ENCODE results near the gene OTUD4. TPM values are rescaled to one million over a fixed set of nuclear protein-coding genes. Genes with fewer than 3 reads are reported as not detected.
A peak's percentile ranks its signal among the peaks of the same experiment; 100 is the strongest.

Gene OTUD4
- total RNA-seq, 4 donors from 2014 or later, result 27.3 to 53.1 (median 39.1) TPM

DNA sequence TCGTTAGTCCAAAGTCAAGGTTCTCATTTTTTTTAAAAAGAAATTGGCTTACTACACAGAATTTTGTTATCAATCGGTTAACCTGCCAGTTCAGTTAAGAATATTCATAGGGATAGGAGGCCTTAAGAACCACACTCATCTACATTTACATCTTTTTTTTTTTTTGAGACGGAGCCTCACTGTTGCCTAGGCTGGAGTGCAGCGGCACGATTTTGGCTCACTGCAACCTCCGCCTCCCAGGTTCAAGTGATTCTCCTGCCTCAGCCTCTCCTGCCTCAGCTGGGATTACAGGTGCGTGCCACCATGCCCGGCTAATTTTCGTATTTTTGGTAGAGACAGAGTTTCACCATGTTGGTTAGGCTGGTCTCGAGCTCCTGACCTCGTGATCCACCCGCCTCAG is 48.5 kb downstream of the OTUD4 start:
- Histone ChIP-seq H3K4me1 (peaks cover 0 to 11% (median 0%) of the 10 kb centered on the region in 3 donors), H3K27ac (no peak overlapping the region), H3K27me3 (no peaks in the 10 kb centered on the region), H3K9me3 (no peaks in the 10 kb centered on the region), H3K4me3 (no peak overlapping the region), H3K36me3 (peaks cover 0 to 37% of the 10 kb centered on the region in 2 donors)
- WGBS, 2 donors (ENCODE audit: low coverage in 1 of 2), result 86 to 90% methylated on average over 4 to 10 of the region's 12 CpGs
- ATAC-seq, result no peak
- TF ChIP-seq, protein P1, sequence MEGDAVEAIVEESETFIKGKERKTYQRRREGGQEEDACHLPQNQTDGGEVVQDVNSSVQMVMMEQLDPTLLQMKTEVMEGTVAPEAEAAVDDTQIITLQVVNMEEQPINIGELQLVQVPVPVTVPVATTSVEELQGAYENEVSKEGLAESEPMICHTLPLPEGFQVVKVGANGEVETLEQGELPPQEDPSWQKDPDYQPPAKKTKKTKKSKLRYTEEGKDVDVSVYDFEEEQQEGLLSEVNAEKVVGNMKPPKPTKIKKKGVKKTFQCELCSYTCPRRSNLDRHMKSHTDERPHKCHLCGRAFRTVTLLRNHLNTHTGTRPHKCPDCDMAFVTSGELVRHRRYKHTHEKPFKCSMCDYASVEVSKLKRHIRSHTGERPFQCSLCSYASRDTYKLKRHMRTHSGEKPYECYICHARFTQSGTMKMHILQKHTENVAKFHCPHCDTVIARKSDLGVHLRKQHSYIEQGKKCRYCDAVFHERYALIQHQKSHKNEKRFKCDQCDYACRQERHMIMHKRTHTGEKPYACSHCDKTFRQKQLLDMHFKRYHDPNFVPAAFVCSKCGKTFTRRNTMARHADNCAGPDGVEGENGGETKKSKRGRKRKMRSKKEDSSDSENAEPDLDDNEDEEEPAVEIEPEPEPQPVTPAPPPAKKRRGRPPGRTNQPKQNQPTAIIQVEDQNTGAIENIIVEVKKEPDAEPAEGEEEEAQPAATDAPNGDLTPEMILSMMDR (IDR thresholded peaks at IDR 0.05), result no peak
- TF ChIP-seq EP300 (IDR thresholded peaks at IDR 0.05) (no peak), POLR2A (IDR thresholded peaks at IDR 0.05) (no peak), POLR2AphosphoS5 (IDR thresholded peaks at IDR 0.05) (no peak)

DNA sequence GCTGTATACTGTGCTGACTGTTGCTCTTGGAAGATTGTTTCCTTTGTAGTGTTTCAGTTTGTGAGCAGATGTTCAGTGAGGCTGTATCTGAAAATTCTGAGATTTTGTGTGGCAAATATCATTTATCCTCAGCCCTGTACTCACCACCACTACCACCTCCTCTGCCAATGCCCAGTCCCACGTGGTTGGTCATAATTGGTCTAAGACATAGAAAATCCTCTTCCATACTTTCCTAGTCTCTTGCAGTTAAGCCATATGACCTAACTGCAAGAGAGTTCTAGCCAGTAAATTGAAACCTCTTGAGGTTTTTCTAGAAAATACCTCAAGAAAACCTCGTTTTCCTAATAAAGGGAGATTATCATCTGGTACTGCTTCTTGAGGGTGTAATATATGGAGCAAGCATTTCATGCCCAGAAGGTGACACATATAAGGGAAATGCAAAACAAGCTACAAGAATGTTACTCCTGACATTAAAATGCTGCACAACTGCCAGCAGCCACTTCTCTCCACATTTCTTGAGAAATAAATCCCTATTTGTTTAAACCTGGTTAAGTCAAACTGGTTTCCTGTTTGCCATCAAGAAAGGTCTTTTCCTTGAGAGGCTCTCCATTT is 49.5 kb downstream of the OTUD4 start:
- Histone ChIP-seq H3K27ac (peak overlapping the region in 1 of 4 donors; percentile 30), H3K9me3 (no peaks in the 10 kb centered on the region), H3K4me1 (peaks cover 0 to 11% (median 0%) of the 10 kb centered on the region in 3 donors), H3K27me3 (no peaks in the 10 kb centered on the region), H3K36me3 (peaks cover 0 to 45% of the 10 kb centered on the region in 2 donors), H3K4me3 (no peak overlapping the region)
- 61 to 88% methylated on average over 1 to 2 of the region's 2 CpGs for WGBS, 2 donors (ENCODE audit: low coverage in 1 of 2)
- peak; percentile 34 for TF ChIP-seq POLR2AphosphoS5 (IDR thresholded peaks at IDR 0.05)
- TF ChIP-seq, protein P1 (IDR thresholded peaks at IDR 0.05), result no peak
- ATAC-seq, result no peak

DNA sequence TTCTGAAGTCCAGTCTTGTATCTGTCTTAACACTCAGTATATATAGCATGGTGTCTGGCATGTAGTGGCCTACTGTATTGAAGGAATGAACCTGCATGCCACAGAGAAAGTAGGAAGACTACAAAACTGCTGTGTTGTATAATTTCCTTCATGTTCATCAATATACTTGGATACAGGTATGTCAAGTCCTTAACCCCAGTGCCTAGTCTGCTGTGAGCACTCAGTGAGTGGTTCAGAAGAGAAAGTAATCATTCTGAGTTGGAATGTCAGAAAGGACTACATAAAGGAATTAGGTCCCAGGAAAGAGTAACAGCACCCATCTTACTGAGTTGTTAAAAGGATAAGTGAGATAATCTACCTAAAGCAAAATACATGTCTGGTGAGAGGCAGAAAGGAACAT is 50.3 kb downstream of the OTUD4 start:
- peaks cover 0 to 11% (median 0%) of the 10 kb centered on the region in 3 donors for H3K4me1 ChIP-seq
- TF ChIP-seq POLR2AphosphoS5 (IDR thresholded peaks at IDR 0.05), result no peak
- TF ChIP-seq, protein P1 (IDR thresholded peaks at IDR 0.05), result no peak
- TF ChIP-seq POLR2A (IDR thresholded peaks at IDR 0.05), result no peak
- no peak for TF ChIP-seq EP300 (IDR thresholded peaks at IDR 0.05)
- no peak for ATAC-seq
- peak overlapping the region in 1 of 4 donors; percentile 9 for H3K27ac ChIP-seq
- H3K9me3 ChIP-seq, result no peaks in the 10 kb centered on the region
- H3K36me3 ChIP-seq, result peaks cover 0 to 53% of the 10 kb centered on the region in 2 donors
- no peaks in the 10 kb centered on the region for H3K27me3 ChIP-seq
- no peak overlapping the region for H3K4me3 ChIP-seq

DNA sequence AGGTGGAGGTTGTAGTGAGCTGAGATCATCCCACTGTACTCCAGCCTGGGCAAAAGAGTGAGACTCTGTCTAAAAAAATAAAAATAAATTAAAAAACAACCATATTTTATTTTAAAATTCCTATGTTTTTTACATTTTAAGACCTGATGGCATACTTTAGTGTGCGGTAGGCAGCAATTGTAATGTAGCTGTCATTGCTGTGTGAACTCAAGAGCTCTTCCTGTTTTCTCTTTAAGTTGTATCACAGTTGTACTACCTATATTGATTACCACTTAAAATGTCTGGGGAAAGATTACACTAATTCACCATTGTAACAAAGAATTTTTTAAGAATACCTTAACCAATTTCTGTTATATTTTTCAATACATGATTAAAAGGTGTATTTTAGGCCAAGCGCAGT is 55.0 kb downstream of the OTUD4 start:
- H3K27ac ChIP-seq, result no peak overlapping the region
- ATAC-seq, result no peak
- H3K27me3 ChIP-seq, result no peaks in the 10 kb centered on the region
- H3K36me3 ChIP-seq, result peaks cover 0 to 94% of the 10 kb centered on the region in 2 donors
- no peak overlapping the region for H3K4me3 ChIP-seq
- no peaks in the 10 kb centered on the region for H3K9me3 ChIP-seq
- TF ChIP-seq POLR2AphosphoS5 (IDR thresholded peaks at IDR 0.05), result no peak
- TF ChIP-seq, protein P1 (IDR thresholded peaks at IDR 0.05), result no peak
- no peak for TF ChIP-seq EP300 (IDR thresholded peaks at IDR 0.05)
- TF ChIP-seq POLR2A (IDR thresholded peaks at IDR 0.05), result no peak
- WGBS, 2 donors (ENCODE audit: low coverage in 1 of 2), result 98 to 100% methylated on average over 2 of the region's 2 CpGs
- H3K4me1 ChIP-seq, result no peaks in the 10 kb centered on the region

DNA sequence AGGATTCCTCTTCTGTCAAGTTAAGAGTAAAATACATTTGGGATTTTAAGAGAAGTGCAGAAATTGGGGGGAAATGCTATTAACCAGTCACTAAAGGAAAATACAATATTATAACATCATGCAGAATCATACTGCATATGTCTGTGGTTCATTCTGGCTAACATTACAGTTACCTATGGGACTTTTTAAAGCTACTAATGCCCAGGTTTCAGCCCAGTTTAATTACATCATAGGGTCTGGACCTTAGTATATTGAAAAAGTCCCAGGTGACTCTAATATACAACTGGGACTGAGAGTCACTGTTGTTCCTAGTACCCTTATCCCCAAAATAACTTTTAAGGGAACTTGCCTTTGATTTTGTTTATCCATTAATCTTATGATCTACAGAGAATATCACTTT is 72.3 kb downstream of the OTUD4 start:
- H3K4me1 ChIP-seq, result peaks cover 0 to 4% (median 0%) of the 10 kb centered on the region in 3 donors
- H3K4me3 ChIP-seq, result no peak overlapping the region
- no peak overlapping the region for H3K27ac ChIP-seq
- ATAC-seq, result no peak
- TF ChIP-seq EP300 (IDR thresholded peaks at IDR 0.05), result no peak
- no peak for TF ChIP-seq POLR2A (IDR thresholded peaks at IDR 0.05)
- no peak for TF ChIP-seq POLR2AphosphoS5 (IDR thresholded peaks at IDR 0.05)
- TF ChIP-seq, protein P1 (IDR thresholded peaks at IDR 0.05), result no peak
- H3K9me3 ChIP-seq, result no peaks in the 10 kb centered on the region
- H3K36me3 ChIP-seq, result peaks cover 5 to 89% of the 10 kb centered on the region in 2 donors
- no peaks in the 10 kb centered on the region for H3K27me3 ChIP-seq
